GM19023 (cell line): ENCODE results near the gene LIPH.
"Not testable (repeated sequence)": the region's sequence is repeated elsewhere in the genome, so short reads cannot be mapped to it uniquely, and the experiment has no call there.

ENCODE experiments used
- ATAC-seq: cut with Tn5 transposase; IDR thresholded peaks from one replicate; pipeline ENCODE4 v1.9.1; 2021; ENCODE audit warnings: mild to moderate bottlenecking, moderate library complexity; ENCODE audit not compliant: unreplicated experiment

The LIPH gene

DNA sequence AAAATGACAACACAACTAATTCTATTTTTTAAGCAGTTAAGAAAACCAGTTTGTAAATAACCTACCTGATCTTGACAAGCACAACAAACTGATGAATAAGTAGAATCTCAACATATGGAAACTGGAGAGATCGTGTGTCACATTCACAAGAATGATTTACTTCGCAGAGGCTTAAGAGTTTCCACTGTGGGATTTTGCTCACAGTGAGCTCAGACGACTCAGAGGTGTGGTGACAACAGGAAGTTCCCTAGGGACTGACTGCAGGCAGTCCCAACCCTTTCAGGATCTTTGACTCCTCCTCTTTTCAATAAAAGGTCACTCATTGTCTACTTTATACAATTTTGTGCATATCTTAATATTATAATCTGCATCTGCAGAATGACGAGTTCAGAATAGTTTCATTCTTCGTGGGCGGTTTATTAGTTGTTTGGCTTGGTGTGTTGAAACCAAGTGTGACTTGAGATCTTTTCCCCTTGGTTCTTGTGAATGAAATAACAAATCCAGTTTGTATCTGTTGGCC is at the start of gene LIPH:
LIPH (minus strand) TSS at position 231 of the 520 bp plus-strand sequence; CDS start at position 114, 117 bp downstream.
- ATAC-seq, result no peak

DNA sequence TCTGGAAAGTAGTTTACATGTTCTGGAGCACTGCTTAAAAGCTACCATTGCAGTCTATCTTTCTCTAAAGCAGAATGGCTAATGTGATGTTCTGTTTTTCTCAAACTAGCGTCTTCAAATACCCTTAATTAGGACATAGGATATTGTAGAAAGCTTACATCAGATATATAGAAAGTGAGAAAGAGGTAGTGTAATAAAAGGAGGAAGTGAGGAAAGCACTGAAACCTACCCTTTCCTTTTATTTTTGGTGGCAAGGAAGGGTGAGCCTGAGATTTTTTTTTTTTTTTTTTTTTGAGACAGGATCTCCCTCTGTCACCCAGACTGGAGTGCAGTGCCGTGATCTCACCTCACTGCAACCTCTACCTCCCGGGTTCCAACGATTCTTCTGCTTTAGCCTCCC is 43.1 kb upstream of the LIPH start:
- ATAC-seq, result no peak

DNA sequence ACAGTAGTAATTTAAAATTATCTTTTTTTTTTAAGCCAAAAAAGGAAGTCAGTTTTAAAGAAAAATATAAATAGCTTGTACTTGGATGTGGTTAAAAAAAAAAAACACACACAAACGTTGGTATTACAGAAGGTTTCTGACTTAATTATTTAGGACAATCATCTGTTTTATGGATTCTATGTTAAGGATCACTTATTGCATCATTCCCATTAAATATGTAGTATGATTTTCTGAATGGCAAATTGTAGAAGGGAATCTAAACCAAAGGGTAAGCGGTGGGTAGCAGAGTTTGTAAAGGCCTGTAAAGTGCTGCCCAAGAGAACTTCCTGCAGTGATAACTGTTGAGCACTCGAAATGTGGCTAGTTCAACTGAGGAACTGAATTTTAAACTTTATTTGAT is 41.7 kb upstream of the LIPH start:
- no peak for ATAC-seq

GRCh38 chr3:185586686-185587039 is 34.3 kb upstream of the LIPH start:
- no peak for ATAC-seq

DNA sequence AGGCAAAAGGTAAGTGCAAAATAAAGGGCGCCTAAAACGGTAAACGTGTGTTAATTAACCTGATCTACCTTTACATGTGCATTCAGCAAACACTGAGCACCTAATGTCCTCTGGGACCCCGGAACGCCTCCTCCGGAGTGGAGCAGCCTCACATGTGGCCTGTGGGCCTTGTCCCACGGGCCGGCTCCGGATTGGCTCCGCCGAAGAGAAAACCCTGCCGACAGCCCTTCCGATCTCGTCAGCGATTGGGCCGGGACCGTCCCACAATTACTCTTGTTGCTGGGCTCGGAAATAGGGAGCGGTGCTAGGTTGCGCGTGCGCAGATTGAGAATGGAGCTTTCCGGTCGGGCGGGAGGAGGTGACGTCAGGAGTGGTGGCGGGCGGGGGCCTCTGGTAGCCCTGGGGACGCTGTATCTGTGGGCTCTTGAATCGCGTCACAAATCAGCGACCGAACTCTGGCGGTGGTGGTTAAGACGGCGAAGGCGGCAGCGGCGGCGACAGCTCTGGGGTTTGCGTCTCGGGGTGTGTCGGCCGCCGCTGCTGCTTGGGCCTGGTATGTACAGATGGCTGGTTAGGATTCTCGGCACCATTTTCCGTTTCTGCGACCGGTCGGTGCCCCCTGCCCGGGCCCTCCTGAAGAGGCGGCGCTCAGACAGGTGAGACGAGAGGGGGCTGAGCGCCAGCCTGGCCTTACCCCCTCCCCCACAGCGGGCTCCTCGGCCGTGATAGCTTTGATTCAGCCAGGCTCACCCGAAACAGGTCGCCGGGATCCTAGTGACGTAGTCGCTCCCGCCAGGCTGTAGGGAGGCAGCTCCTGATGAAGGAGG is 33.7 kb upstream of the LIPH start, which contains the start of gene SENP2:
SENP2 (plus strand) TSS at position 437 of the 827 bp plus-strand sequence; CDS start at position 556, 119 bp downstream.
- peak; percentile 98 for ATAC-seq

GRCh38 chr3:185585518-185585858 is 33.1 kb upstream of the LIPH start:
- no peak for ATAC-seq

- ATAC-seq, result no peak
Observed at GRCh38 chr3:185584686-185585085, 32.3 kb upstream of the LIPH start.

DNA sequence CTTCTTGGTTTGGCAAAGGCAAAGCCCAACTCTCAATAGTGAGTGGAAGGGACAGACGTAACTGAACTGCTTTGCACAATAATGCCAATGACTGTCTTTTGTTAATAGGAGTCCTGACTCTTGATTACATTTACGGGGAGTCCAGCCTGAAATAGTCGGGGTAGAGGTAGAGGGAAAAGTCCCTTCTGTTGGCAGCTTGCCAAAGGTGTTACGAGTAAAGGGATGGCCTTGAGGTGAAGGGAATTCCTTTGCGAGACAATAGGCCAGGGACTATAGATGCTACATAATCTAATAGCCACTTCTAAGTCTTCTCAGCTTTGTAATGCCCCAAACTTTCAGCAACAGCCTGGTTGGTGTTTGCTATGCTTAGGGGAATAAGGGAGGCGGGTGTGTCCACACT is 31.5 kb upstream of the LIPH start:
- ATAC-seq, result no peak

DNA sequence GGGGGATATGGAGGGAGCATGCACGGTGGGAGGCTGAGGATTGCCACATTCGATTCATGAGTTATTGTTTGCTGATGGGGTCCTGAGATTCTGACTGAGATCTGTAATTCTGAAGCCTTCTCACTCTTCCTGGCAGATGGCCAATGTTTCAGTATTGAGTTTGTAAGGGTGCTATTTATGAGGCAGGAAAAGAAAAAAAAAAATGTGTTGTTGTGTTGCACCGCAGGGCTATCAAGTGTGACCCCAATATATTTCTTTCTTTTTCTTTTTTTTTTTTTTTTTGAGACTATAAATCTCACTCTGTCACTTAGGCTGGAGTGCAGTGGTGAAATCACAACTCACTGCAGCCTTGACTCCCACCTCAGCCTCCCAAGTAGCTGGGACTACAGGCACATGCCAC is 30.5 kb upstream of the LIPH start:
- ATAC-seq, result no peak

GRCh38 chr3:185582236-185582635 is 29.8 kb upstream of the LIPH start:
- no peak for ATAC-seq

DNA sequence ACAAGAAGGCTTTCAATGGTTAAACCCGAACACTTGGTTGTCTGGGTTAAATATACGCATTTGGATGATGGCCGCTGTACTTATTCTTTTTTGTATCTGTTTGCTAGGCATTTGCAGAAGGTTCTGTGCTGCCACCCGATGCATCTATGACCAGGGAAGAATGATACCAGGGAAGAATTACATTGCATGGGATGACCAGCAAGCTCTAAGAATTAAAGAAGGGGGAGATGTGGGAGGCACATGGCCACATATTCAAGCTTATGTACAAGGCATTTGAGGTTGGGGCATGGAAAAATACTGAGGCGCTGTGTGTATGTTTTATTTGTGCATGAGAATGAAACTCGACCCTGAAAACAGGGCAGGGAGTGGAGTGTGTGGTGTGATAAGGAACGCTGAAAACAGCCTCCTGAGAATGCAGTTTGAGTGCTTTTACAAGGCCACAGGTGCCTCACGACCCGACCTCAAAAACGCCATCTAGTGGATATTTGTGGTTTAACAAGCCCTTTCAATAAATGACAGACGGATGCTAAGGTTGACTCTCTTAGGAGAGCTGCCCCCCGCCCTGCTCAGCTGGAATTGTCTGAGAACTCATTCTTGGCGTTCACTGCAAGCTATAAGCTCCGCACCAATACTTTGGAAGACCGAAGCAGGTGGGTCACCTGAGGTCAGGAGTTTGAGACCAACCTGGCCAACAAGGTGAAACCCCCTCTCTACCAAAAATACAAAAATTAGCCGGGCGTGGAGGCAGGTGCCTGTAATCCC is 22.9 kb upstream of the LIPH start:
- ATAC-seq, result peak; percentile 77

DNA sequence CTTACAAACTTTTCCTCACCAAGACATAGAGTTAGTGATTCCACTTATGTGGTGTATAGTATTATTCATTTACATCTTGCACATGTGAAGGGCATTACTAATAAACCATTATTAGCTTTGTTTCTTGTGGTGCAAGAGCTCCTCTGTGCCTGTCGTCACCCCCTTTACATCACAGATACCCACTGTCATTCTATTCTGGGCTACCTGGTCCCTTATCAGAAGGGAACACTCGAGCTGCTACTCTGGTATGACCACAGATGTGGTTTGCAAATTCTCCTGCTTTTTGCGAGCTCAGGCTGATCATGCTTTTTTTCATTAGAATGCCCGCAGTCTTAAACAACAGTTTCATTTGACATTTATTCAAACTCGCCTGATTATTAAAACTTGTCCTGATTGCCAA is 19.8 kb upstream of the LIPH start:
- no peak for ATAC-seq

DNA sequence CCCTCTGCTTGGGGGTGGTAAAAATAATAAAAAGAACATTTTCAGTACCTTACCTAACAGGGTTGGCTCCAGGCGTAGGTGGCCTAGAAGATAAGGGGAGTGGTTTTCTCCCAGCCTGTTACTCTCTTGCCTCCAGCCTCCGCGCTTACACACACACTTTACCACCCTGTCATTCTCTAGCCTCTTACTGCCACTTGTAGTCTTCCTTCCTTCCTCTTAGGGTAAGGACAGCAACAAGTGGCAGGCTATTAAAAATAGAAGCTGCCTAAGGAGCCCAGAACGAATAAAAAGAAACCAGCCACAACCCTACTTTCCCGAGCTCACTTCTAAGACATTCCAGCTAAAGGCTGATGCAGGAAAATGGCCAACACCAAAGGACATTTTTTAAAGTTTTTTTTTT is 9.6 kb upstream of the LIPH start:
- no peak for ATAC-seq

DNA sequence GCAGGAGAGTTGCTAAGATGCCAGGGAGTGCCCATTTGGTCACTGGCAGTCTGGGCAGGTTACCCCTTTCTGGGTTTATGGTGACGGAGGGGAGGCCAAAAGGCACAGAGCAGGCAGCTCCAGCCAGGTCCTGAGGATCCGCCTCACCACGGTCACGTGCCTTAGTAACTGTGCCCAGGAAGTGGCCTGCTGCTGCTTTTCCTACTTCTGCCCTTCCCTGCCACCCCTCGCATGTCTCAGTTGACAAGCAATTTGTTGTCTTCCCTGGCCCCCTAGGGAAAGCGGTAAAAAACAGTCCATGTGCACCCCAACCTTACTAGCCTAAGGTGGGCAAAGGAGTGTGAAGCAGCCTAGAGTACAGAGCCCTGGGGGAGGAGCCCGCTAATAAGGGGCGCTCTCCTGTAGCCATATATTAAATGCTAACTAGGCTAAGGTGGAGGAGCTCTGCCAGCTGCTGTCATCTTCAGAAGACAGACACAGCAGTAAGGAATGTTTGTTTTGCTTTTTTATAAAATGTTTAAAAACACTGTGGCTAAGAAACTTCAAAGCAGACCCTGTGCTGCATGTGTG is 9.1 kb upstream of the LIPH start:
- no peak for ATAC-seq

- no peak for ATAC-seq
Observed at GRCh38 chr3:185560676-185561075, 8.3 kb upstream of the LIPH start.

- no peak for ATAC-seq
Observed at GRCh38 chr3:185559706-185560090, 7.3 kb upstream of the LIPH start.

GRCh38 chr3:185558395-185558794 is 6.0 kb upstream of the LIPH start:
- no peak for ATAC-seq

DNA sequence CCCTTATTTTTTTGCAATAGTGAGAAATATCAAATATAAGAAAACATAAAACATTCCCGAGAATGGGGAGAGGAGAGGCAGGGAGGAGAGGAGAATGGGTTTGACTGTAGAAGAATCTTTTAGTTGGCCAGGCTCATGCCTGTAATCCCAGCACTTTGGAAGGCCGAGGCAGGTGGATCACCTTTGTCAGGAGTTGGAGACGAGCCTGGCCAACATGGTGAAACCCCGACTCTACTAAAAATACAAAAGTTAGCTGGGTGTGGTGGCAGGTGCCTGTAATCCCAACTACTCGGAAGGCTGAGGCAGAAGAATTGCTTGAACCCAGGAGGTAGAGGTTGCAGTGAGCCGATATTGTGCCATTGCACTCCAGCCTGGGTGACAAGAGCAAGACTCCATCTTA is 4.3 kb upstream of the LIPH start:
- not testable (repeated sequence) for ATAC-seq

DNA sequence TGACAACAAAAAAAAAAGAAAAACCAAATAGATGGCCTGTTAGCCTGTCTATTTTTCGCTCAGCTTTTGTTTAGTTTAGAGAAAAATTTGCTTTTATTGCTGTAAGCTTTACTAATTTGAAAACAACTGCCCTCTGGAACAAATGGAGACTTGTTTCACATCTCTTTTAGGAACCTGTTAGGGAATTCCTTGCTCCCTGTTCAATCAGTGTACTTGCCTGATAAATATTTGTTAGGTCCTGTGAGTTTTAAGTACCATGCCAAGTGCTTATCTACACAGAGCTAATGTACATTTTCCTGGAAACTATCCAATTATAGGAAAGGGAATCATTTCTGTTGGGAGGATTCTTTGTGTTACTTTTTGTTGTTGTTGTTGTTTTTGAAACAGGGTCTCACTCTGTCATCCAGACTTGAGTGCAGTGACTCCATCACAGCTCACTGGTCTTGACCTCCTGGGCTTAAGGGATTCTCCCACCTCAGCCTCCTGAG is 3.5 kb upstream of the LIPH start:
- ATAC-seq, result no peak

DNA sequence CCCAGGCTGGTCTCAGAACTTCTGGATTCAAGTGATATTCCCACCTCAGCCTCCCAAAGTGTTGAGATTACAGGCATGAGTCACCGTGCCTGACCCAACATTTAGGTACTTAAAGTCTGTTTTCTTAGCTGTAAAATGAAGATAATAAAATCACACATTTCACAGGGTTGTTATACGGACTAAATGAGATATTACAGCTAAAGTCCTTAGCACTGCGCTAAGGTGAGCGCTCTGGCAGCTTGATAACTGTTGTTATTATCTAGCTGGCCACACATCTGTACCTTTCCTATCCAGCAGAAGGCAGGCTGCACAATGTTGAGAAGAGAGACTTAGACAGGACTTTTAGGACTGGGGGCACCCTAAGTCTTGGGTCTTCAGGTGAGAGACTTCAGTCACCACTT is 2.7 kb upstream of the LIPH start:
- ATAC-seq, result no peak

DNA sequence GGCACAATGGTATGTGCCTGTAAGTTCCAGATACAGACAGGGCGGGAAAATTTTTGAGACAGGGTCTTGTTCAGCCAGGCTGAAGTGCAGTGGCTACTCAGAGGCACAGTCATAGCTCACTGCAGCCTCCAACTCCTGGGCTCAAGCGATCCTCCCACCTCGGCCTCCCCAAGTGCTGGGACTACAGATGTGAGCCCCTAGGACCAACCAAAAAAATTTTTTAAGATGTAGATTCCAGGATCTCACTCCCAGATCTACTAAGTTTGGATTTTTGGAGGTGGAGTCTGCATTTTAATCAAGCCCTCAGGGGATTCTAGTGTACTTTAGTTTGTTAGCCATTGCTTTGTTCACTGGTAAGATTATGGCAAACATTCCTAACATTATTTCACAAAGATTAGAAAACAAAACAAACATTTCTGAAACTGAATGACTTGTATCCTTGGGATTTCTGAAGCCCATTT is 2.7 kb downstream of the LIPH start:
- no peak for ATAC-seq
